CD4-positive, alpha-beta memory T cell (primary cell): ENCODE data around the gene SCN8A. TPM values are rescaled to one million over a fixed set of nuclear protein-coding genes. Genes with fewer than 3 reads are reported as not detected.

Source experiments
- CTCF ChIA-PET: fragments of 350-600 bp; sonication (Branson Sonifier 250); formaldehyde crosslinking; loops from one replicate; lab custom pipeline; 2021; ENCODE audit warnings: inconsistent platforms; ENCODE audit not compliant: partially characterized antibody; lab: Charles Lee
- POLR2A ChIA-PET: fragments of 350-600 bp; sonication (Branson Sonifier 250); formaldehyde crosslinking; loops from one replicate; lab custom pipeline; 2021; ENCODE audit not compliant: partially characterized antibody; lab: Charles Lee
- DNase-seq, 5 donors: peaks; one replicate each; pipeline versions ENCODE4 v3.0.0 to v3.0.0-alpha.2; 2020 to 2022; ENCODE audit warnings: mixed read lengths in 1 of 5
- H3K27ac ChIP-seq: one replicate; pipeline ENCODE4 v1.7.0; 2013; ENCODE audit warnings: low read depth, low read length
- H3K27me3 ChIP-seq: 2 replicates; pipeline ENCODE4 v1.7.0; 2013; ENCODE audit warnings: mild to moderate bottlenecking, low read length, moderate library complexity; ENCODE audit not compliant: insufficient read depth
- H3K36me3 ChIP-seq: 2 replicates; pipeline ENCODE4 v1.7.0; 2013; ENCODE audit warnings: mild to moderate bottlenecking, low read length, moderate library complexity; ENCODE audit not compliant: insufficient read depth
- H3K4me1 ChIP-seq: 2 replicates; pipeline ENCODE4 v1.7.0; 2013; ENCODE audit warnings: mild to moderate bottlenecking, low read length, moderate library complexity; ENCODE audit not compliant: insufficient read depth
- H3K4me3 ChIP-seq, 2 donors: one replicate each; pipeline ENCODE4 v1.7.0; 2013; ENCODE audit warnings: low read length in 2 of 2, mild to moderate bottlenecking in 1 of 2
- H3K9me3 ChIP-seq, 2 donors: one replicate each; pipeline ENCODE4 v1.7.0; 2013; ENCODE audit warnings: low read length in 2 of 2, control low read depth in 1 of 2; ENCODE audit not compliant: control insufficient read depth in 1 of 2
- H3K27ac Mint-ChIP-seq, 7 donors: one replicate each; pipeline ENCODE4 v1.8.0; 2020 to 2021; ENCODE audit warnings: mixed read lengths in 7 of 7, mild to moderate bottlenecking in 6 of 7, inconsistent platforms in 3 of 7, moderate library complexity in 3 of 7
- H3K27me3 Mint-ChIP-seq, 2 donors: one replicate each; pipeline ENCODE4 v1.8.0; 2020 to 2021; ENCODE audit warnings: mixed read lengths in 2 of 2
- H3K36me3 Mint-ChIP-seq, 2 donors: one replicate each; pipeline ENCODE4 v1.8.0; 2020 to 2021; ENCODE audit warnings: mixed read lengths in 2 of 2, inconsistent platforms in 1 of 2, mild to moderate bottlenecking in 1 of 2
- H3K4me1 Mint-ChIP-seq, 4 donors: one replicate each; pipeline ENCODE4 v1.8.0; 2020 to 2021; ENCODE audit warnings: mixed read lengths in 4 of 4, mild to moderate bottlenecking in 1 of 4
- H3K4me3 Mint-ChIP-seq, 8 donors: one replicate each; pipeline ENCODE4 v1.8.0; 2020 to 2021; ENCODE audit warnings: mixed read lengths in 8 of 8, mild to moderate bottlenecking in 7 of 8, moderate library complexity in 6 of 8, inconsistent platforms in 3 of 8
- H3K9me3 Mint-ChIP-seq, 8 donors: one replicate each; pipeline ENCODE4 v1.8.0; 2020 to 2021; ENCODE audit warnings: mixed read lengths in 8 of 8, mild to moderate bottlenecking in 5 of 8, inconsistent platforms in 3 of 8, moderate library complexity in 1 of 8
- intact Hi-C: fragments of 100-400 bp; cut with micrococcal nuclease; formaldehyde crosslinking; loops from one replicate; pipeline ENCODE4 v1.15.1; 2023
- polyA plus RNA-seq, 2 donors: library from polyadenylated mRNA; unstranded; fragments of 300-500 nt; fragmentation: Illumina TruSeq; gene quantifications; one replicate each; pipeline ENCODE4 v1.2.3, GENCODE V29; 2021
- total RNA-seq, 2 experiments: library from RNA; stranded (reverse); gene quantifications; one replicate each; pipeline ENCODE4 v1.2.3, GENCODE V29; 2021

SCN8A gene
- total and polyA plus RNA-seq, 4 experiments from 2014 or later, result 0.04 to 1.00 (median 0.24) TPM

GRCh38 chr12:51702587-51702986 is 111.6 kb downstream of the SCN8A start:
- POLR2A ChIA-PET, result no interaction called here

GRCh38 chr12:51705450-51705849 is 114.4 kb downstream of the SCN8A start:
- Histone ChIP-seq H3K36me3 (no peaks in the 10 kb centered on the region), H3K9me3 (no peaks in the 10 kb centered on the region), H3K27me3 (no peaks in the 10 kb centered on the region), H3K4me1 (no peaks in the 10 kb centered on the region), H3K27ac (no peak overlapping the region), H3K4me3 (no peak overlapping the region)
- intact Hi-C loops, result no loop called here
- H3K9me3 Mint-ChIP-seq, result no peaks in the 10 kb centered on the region
- POLR2A ChIA-PET, result no interaction called here
- no peaks in the 10 kb centered on the region for H3K4me1 Mint-ChIP-seq
- CTCF ChIA-PET, result no interaction called here
- DNase-seq, result no peak
- no peaks in the 10 kb centered on the region for H3K36me3 Mint-ChIP-seq
- H3K4me3 Mint-ChIP-seq, result no peak overlapping the region
- no peak overlapping the region for H3K27ac Mint-ChIP-seq
- H3K27me3 Mint-ChIP-seq, result peaks cover 0 to 6% of the 10 kb centered on the region in 2 donors

More at GRCh38 chr12:51702587-51702986, 111.6 kb downstream of the SCN8A start:
- Mint-ChIP-seq H3K4me3 (no peak overlapping the region), H3K4me1 (no peaks in the 10 kb centered on the region), H3K27ac (no peak overlapping the region), H3K9me3 (no peaks in the 10 kb centered on the region), H3K27me3 (peaks cover 3 to 11% of the 10 kb centered on the region in 2 donors), H3K36me3 (no peaks in the 10 kb centered on the region)
- DNase-seq, result no peak
- Histone ChIP-seq H3K4me1 (no peaks in the 10 kb centered on the region), H3K4me3 (no peak overlapping the region), H3K9me3 (no peaks in the 10 kb centered on the region), H3K36me3 (no peaks in the 10 kb centered on the region), H3K27me3 (no peaks in the 10 kb centered on the region), H3K27ac (no peak overlapping the region)
- intact Hi-C loops, result no loop called here
- CTCF ChIA-PET, result interaction anchor here (1.1 kb wide), 1 partner anchor 10 kb away, joined by 3 read pairs; no protein-coding TSS in a partner anchor

DNA sequence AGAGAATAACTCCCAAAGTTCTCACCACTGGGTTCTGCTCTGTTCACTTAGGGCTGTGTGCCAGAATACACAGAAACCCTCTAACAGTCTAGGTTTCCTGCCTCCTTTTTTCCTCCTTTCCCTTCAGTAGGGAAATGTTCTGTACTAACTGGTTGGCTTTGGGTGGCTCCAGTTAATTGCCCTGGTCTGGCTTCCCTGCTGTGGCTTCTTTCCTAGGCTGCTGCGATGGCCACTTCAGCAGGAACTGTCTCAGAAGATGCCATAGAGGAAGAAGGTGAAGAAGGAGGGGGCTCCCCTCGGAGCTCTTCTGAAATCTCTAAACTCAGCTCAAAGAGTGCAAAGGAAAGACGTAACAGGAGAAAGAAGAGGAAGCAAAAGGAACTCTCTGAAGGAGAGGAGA is 115.2 kb downstream of the SCN8A start:
- no peaks in the 10 kb centered on the region for H3K36me3 Mint-ChIP-seq
- no peak overlapping the region for H3K4me3 ChIP-seq
- peaks cover 0 to 3% of the 10 kb centered on the region in 2 donors for H3K27me3 Mint-ChIP-seq
- no peaks in the 10 kb centered on the region for H3K4me1 ChIP-seq
- no peak overlapping the region for H3K4me3 Mint-ChIP-seq
- CTCF ChIA-PET, result no interaction called here
- H3K27me3 ChIP-seq, result no peaks in the 10 kb centered on the region
- H3K27ac ChIP-seq, result no peak overlapping the region
- no peaks in the 10 kb centered on the region for H3K9me3 Mint-ChIP-seq
- no peak for DNase-seq
- H3K9me3 ChIP-seq, result no peaks in the 10 kb centered on the region
- H3K4me1 Mint-ChIP-seq, result no peaks in the 10 kb centered on the region
- POLR2A ChIA-PET, result no interaction called here
- intact Hi-C loops, result no loop called here
- H3K36me3 ChIP-seq, result no peaks in the 10 kb centered on the region
- no peak overlapping the region for H3K27ac Mint-ChIP-seq

GRCh38 chr12:51714666-51715065 is 123.6 kb downstream of the SCN8A start:
- H3K4me3 Mint-ChIP-seq, result no peak overlapping the region
- H3K4me1 ChIP-seq, result no peaks in the 10 kb centered on the region
- no peak overlapping the region for H3K4me3 ChIP-seq
- CTCF ChIA-PET, result no interaction called here
- intact Hi-C loops, result no loop called here
- no peak for DNase-seq
- H3K27ac Mint-ChIP-seq, result peak overlapping the region in 1 of 7 donors; percentile 49
- H3K9me3 Mint-ChIP-seq, result no peaks in the 10 kb centered on the region
- POLR2A ChIA-PET, result no interaction called here
- H3K27ac ChIP-seq, result no peak overlapping the region
- peaks cover 11 to 27% of the 10 kb centered on the region in 2 donors for H3K27me3 Mint-ChIP-seq
- H3K36me3 ChIP-seq, result no peaks in the 10 kb centered on the region
- H3K9me3 ChIP-seq, result no peaks in the 10 kb centered on the region
- no peaks in the 10 kb centered on the region for H3K4me1 Mint-ChIP-seq
- no peaks in the 10 kb centered on the region for H3K27me3 ChIP-seq
- no peaks in the 10 kb centered on the region for H3K36me3 Mint-ChIP-seq

GRCh38 chr12:51717326-51717925 is 126.4 kb downstream of the SCN8A start:
- Histone ChIP-seq H3K27me3 (peaks cover 4% of the 10 kb centered on the region), H3K4me3 (no peak overlapping the region), H3K36me3 (no peaks in the 10 kb centered on the region), H3K9me3 (no peaks in the 10 kb centered on the region), H3K4me1 (peaks cover 6% of the 10 kb centered on the region), H3K27ac (no peak overlapping the region)
- Mint-ChIP-seq H3K27me3 (peaks cover 17 to 40% of the 10 kb centered on the region in 2 donors), H3K4me3 (no peak overlapping the region), H3K9me3 (no peaks in the 10 kb centered on the region), H3K27ac (no peak overlapping the region), H3K36me3 (no peaks in the 10 kb centered on the region), H3K4me1 (peaks cover 5 to 11% (median 9%) of the 10 kb centered on the region in 4 donors)
- ChIA-PET CTCF (no interaction called here), POLR2A (no interaction called here)
- DNase-seq, result no peak
- intact Hi-C loops, result no loop called here

GRCh38 chr12:51721282-51721940 is 130.4 kb downstream of the SCN8A start:
- no peak overlapping the region for H3K27ac Mint-ChIP-seq
- peaks cover 4% of the 10 kb centered on the region for H3K27me3 ChIP-seq
- no peaks in the 10 kb centered on the region for H3K9me3 ChIP-seq
- H3K36me3 ChIP-seq, result no peaks in the 10 kb centered on the region
- peaks cover 5 to 11% (median 9%) of the 10 kb centered on the region in 4 donors for H3K4me1 Mint-ChIP-seq
- H3K4me3 ChIP-seq, result peak overlapping the region in 1 of 2 donors; percentile 28
- ChIA-PET CTCF (no interaction called here), POLR2A (no interaction called here)
- H3K4me1 ChIP-seq, result peaks cover 6% of the 10 kb centered on the region
- H3K27ac ChIP-seq, result no peak overlapping the region
- no peaks in the 10 kb centered on the region for H3K9me3 Mint-ChIP-seq
- intact Hi-C loops, result no loop called here
- H3K4me3 Mint-ChIP-seq, result peak overlapping the region; percentile 48 to 79 (median 67)
- no peaks in the 10 kb centered on the region for H3K36me3 Mint-ChIP-seq
- peaks cover 25 to 34% of the 10 kb centered on the region in 2 donors for H3K27me3 Mint-ChIP-seq
- peak; percentile 5 to 35 (median 18) for DNase-seq

GRCh38 chr12:51722431-51722830 is 131.4 kb downstream of the SCN8A start:
- peaks cover 4% of the 10 kb centered on the region for H3K27me3 ChIP-seq
- Mint-ChIP-seq H3K27ac (no peak overlapping the region), H3K9me3 (no peaks in the 10 kb centered on the region), H3K4me1 (peaks cover 5 to 11% (median 9%) of the 10 kb centered on the region in 4 donors), H3K36me3 (no peaks in the 10 kb centered on the region), H3K4me3 (peak overlapping the region in 2 of 8 donors; percentile 22 to 47), H3K27me3 (peaks cover 18 to 26% of the 10 kb centered on the region in 2 donors)
- H3K36me3 ChIP-seq, result no peaks in the 10 kb centered on the region
- no peak overlapping the region for H3K27ac ChIP-seq
- no peak overlapping the region for H3K4me3 ChIP-seq
- no peaks in the 10 kb centered on the region for H3K9me3 ChIP-seq
- ChIA-PET POLR2A (no interaction called here), CTCF (no interaction called here)
- intact Hi-C loops, result no loop called here
- peaks cover 6% of the 10 kb centered on the region for H3K4me1 ChIP-seq
- no peak for DNase-seq
